Heart left ventricle (tissue), 16 donors: Measurements from ENCODE around the gene WNT9A. TPM values are rescaled to one million over a fixed set of nuclear protein-coding genes. Genes with fewer than 3 reads are reported as not detected.

Experiments
- ATAC-seq, 4 donors: fragments of 200-7000 bp; cut with Tn5 transposase; one replicate each; pipeline ENCODE4 v1.9.1; 2020 to 2022; ENCODE audit warnings: moderate library complexity in 4 of 4, mild to moderate bottlenecking in 3 of 4, moderate number of reproducible peaks in 1 of 4
- DNase-seq, 5 donors: peaks; one replicate each; pipeline ENCODE4 v3.0.0-alpha.2; 2020
- H3K27ac ChIP-seq, 12 donors: fragments of 200-600 bp; sonication (generic) in 4 of 12; one replicate each; pipeline versions ENCODE4 v1.5.0 to v1.8.0; 2016 to 2022; ENCODE audit warnings: mild to moderate bottlenecking in 2 of 12
- H3K27me3 ChIP-seq, 9 donors: fragments of 200-600 bp; sonication (generic) in 2 of 9; one replicate each; pipeline versions ENCODE4 v1.5.1 to v1.8.0; 2016 to 2022; ENCODE audit warnings: mild to moderate bottlenecking in 3 of 9
- H3K36me3 ChIP-seq, 9 donors: fragments of 200-600 bp; sonication (generic) in 2 of 9; one replicate each; pipeline versions ENCODE4 v1.5.0 to v1.8.0; 2018 to 2022; ENCODE audit warnings: mild to moderate bottlenecking in 2 of 9
- H3K4me1 ChIP-seq, 12 donors: fragments of 200-600 bp; sonication (generic) in 4 of 12; one replicate each; pipeline versions ENCODE4 v1.5.0 to v1.8.0; 2016 to 2022; ENCODE audit warnings: mild to moderate bottlenecking in 3 of 12
- H3K4me3 ChIP-seq, 12 donors: fragments of 200-600 bp; sonication (generic) in 4 of 12; one replicate each; pipeline versions ENCODE4 v1.5.0 to v1.8.0; 2017 to 2022; ENCODE audit warnings: mild to moderate bottlenecking in 9 of 12, moderate library complexity in 4 of 12
- H3K9me3 ChIP-seq, 12 donors: fragments of 200-600 bp; sonication (generic) in 4 of 12; one replicate each; pipeline versions ENCODE4 v1.5.0 to v1.8.0; 2016 to 2022; ENCODE audit warnings: mild to moderate bottlenecking in 1 of 12
- POLR2A ChIP-seq, 2 donors: fragments of 450-650 bp; IDR thresholded peaks; one replicate each; pipeline ENCODE4 v1.6.1; 2017; ENCODE audit warnings: antibody characterized with exemption in 2 of 2, mild to moderate bottlenecking in 2 of 2, moderate library complexity in 2 of 2
- WGBS, 4 donors: extraction: QIAGEN DNeasy Blood & Tissue Kit in 2 of 4; methylation state at CpG; one replicate each; pipeline versions ENCODE4 v1.1.5 to v1.1.7; 2013 to 2018; 5-methylcytosine and 5-hydroxymethylcytosine counted together
- intact Hi-C, 10 donors: fragments of 100-400 bp; cut with DNase I; formaldehyde crosslinking; loops; one replicate each; pipeline versions ENCODE4 v1.11.1 to v1.14.2; 2022
- polyA plus RNA-seq, 2 donors: library from polyadenylated mRNA; stranded (reverse); fragments of 200-250 nt; gene quantifications; one replicate each; pipeline ENCODE4 v1.2.3, GENCODE V29; 2013
- total RNA-seq, 9 donors: library from RNA; depleted of rRNA in 2 of 9; stranded (reverse); fragments of >200 nt in 2 of 9; fragmentation: NEBNext Ultra II Directional in 3 of 9; extraction: Animal tissue kit (Norgen Biotek cat#: 25700) in 3 of 9; gene quantifications; one replicate each; pipeline versions ENCODE4 v1.1.0 to v1.2.4, GENCODE V29; 2016 to 2023
- TF ChIP-seq, protein P1 (sequence below), 12 donors: fragments of 200-600 bp; sonication (generic) in 4 of 12; IDR thresholded peaks; one replicate each; pipeline versions ENCODE4 v1.5.0 to v1.8.0; 2018 to 2022; ENCODE audit warnings: antibody characterized with exemption in 12 of 12, mild to moderate bottlenecking in 5 of 12
- donor health status: ischemic (EF 13 %, LVEDD 7.1; RV severe dilation, severe dysfunction).
- donor health status: healthy with polysubstance abuse.
- donor health status: DM: no; HTN: yes; CAD: no.
- donor health status: DM: no; HTN: no; CAD: no.
- donor health status: ischemic (EF 25% LVEDD 6.9; RV normal size, moderate dysfunction).
- donor health status: ischemic (EF 25% LVEDD 5.7; RV mildly dilated, moderate dysfunction).
- donor health status: healthy.
- donor health status: DM: yes; HTN: yes; CAD: no.
- donor health status: ischemic (EF 35%, LVEDD 5.7; RV mildly dilated, moderate dysfunction).
- donor health status: nonischemic (EF 11% LVEDD 7.7; RV severe dilation, severe dysfunction).
- donor health status: DM: yes; HTN: yes; CAD: no.
- donor health status: PGD.
- donor health status: ischemic (EF 29% LVEDD 5.4; RV normal size, mild dysfunction).
- donor health status: nonischemic (EF 23%, LVEDD 6.1; RV moderate dilation, normal function).

The WNT9A gene
- total and polyA plus RNA-seq, 11 donors, result 0.54 to 29.8 (median 2.3) TPM

DNA sequence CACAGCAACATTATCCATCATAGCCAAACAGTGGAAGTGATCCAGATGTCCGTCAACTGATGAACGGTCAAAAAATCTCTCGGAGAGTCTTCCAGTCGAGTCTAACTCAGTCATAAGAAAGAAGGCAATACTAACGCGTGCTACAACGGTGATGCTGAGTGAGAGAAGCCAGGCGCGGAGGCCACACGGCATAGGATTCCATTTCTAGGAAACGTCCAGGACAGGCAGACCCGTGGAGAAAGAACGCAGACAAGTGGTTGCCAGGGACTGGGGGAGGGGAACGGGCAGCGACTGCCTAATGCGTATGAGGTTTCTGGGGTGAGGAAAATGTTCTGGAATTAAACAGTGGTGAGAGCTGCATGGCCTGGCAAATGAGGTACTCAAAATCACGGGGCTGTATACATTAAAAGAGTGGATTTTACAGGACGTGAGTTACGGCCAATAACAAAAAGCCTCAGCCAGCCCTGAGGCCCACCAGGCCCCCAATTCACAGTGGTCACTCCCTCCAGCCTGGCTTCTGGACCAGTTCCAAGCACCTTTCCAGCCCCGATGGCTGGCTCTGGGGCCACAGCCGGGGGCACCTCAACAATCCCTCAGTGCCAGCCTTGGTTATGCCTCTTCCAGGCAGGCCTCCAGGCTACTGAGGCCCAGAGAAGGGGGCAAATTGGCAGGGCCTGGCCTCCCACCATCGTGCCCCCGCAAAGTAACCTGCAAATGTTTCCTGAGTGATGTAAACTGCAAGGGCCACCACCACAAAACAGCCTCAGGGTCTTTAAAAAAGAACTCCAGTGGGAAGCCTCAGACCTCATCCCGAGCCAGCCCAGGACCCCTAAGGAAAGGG is 3.4 kb downstream of the WNT9A start:
- Histone ChIP-seq H3K36me3 (no peaks in the 10 kb centered on the region), H3K4me1 (peaks cover 0 to 61% (median 33%) of the 10 kb centered on the region in 12 donors), H3K4me3 (peak overlapping the region in 5 of 12 donors; percentile 22 to 45 (median 34)), H3K27me3 (peaks cover 0 to 29% (median 0%) of the 10 kb centered on the region in 9 donors), H3K9me3 (no peaks in the 10 kb centered on the region), H3K27ac (peak overlapping the region in 9 of 12 donors; percentile 34 to 95 (median 89))
- 56 to 82% (median 65%) methylated on average over 21 to 24 of the region's 24 CpGs for WGBS, 4 donors
- intact Hi-C loops, result loop anchor here in 2 of 10 donors (1.0 to 10.0 kb wide), 2 partner anchors 156 to 380 kb away; partner anchors contain the start of gene ZNF678 (in 1 of the 2)
- TF ChIP-seq POLR2A (IDR thresholded peaks at IDR 0.05), result no peak
- TF ChIP-seq, protein P1, sequence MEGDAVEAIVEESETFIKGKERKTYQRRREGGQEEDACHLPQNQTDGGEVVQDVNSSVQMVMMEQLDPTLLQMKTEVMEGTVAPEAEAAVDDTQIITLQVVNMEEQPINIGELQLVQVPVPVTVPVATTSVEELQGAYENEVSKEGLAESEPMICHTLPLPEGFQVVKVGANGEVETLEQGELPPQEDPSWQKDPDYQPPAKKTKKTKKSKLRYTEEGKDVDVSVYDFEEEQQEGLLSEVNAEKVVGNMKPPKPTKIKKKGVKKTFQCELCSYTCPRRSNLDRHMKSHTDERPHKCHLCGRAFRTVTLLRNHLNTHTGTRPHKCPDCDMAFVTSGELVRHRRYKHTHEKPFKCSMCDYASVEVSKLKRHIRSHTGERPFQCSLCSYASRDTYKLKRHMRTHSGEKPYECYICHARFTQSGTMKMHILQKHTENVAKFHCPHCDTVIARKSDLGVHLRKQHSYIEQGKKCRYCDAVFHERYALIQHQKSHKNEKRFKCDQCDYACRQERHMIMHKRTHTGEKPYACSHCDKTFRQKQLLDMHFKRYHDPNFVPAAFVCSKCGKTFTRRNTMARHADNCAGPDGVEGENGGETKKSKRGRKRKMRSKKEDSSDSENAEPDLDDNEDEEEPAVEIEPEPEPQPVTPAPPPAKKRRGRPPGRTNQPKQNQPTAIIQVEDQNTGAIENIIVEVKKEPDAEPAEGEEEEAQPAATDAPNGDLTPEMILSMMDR (IDR thresholded peaks at IDR 0.05), result no peak
- ATAC-seq, result peak; percentile 34 to 74 (median 64)
- peak in 4 of 5 donors; percentile 72 to 89 (median 76) for DNase-seq

DNA sequence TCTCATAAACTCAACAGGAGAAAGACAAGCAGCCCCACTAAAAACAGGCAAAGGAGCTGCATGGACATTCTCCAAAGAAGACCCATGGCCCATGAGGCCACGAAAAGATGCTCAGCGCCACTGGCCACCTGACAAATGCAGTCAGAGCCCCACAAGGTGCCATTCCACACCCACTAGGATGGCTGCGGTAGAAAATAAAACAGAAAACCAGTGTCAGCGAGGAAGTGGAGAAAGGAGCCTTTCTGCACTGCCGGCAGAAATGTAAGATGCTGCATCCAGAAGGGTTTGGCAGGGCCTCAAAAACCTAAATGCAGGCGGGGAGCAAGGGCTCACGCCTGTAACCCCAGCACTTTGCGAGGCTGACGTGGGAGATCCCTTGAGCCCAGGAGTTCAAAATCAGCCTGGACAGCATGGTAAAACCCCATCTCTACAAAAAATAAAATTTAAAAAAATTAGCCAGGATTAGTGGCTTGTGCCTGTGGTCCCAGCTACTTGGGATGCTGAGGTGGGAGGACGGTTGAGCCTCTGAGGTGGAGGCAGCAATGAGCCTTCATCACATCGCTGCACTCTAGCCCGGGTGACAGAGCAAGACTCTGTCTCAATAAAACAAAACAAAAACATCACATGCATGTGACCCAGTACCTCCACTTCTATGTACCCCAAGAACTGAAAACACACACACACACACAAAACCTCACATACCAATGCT is 4.2 kb downstream of the WNT9A start:
- no peaks in the 10 kb centered on the region for H3K9me3 ChIP-seq
- peaks cover 0 to 24% (median 0%) of the 10 kb centered on the region in 9 donors for H3K27me3 ChIP-seq
- no peaks in the 10 kb centered on the region for H3K36me3 ChIP-seq
- ATAC-seq, result no peak
- intact Hi-C loops, result loop anchor here in 2 of 10 donors (1.0 to 10.0 kb wide), 2 partner anchors 155 to 379 kb away; partner anchors contain the start of gene ZNF678 (in 1 of the 2)
- H3K27ac ChIP-seq, result peak overlapping the region in 8 of 12 donors; percentile 31 to 95 (median 87)
- peak overlapping the region in 6 of 12 donors; percentile 14 to 45 (median 31) for H3K4me3 ChIP-seq
- TF ChIP-seq, protein P1 (IDR thresholded peaks at IDR 0.05), result no peak
- TF ChIP-seq POLR2A (IDR thresholded peaks at IDR 0.05), result no peak
- H3K4me1 ChIP-seq, result peaks cover 0 to 55% (median 28%) of the 10 kb centered on the region in 12 donors
- peak in 1 of 5 donors; percentile 3 for DNase-seq
- 80 to 92% (median 89%) methylated on average over 12 of the region's 12 CpGs for WGBS, 4 donors

DNA sequence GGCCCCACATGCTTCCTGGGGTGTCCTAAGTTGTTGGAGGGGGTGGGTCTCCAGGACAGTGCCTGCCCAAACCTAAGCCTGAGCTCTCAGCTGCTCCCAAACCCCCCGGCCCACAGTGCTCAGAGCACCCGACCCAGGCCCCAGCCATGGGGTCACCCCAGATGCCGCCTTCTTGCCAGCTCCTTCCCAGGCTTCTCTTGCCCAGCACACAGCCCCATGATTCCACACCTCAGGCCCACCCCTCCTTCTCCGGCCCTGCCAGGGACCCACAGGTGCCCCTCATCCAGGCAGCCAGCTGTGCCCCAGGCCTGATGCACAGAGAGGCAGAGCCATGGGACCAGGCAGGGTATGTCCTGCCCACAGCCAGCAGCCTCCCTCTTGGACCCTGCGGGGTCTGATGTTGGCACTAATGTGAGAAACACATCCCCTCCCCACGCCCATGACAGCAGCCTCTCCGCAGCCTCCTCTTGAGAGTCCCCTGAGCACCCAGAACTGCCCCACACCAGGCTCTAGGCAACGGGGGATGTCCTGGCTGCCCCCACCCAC is 4.9 kb downstream of the WNT9A start:
- DNase-seq (peak in 1 of 5 donors; percentile 5), ATAC-seq (no peak)
- intact Hi-C loops, result loop anchor here in 1 of 10 donors (10.0 kb wide), 1 partner anchor 378 kb away; the partner anchor contains the start of gene ZNF678
- no peaks in the 10 kb centered on the region for H3K36me3 ChIP-seq
- peaks cover 0 to 19% (median 0%) of the 10 kb centered on the region in 9 donors for H3K27me3 ChIP-seq
- no peaks in the 10 kb centered on the region for H3K9me3 ChIP-seq
- H3K4me3 ChIP-seq, result peak overlapping the region in 6 of 12 donors; percentile 12 to 45 (median 31)
- H3K4me1 ChIP-seq, result peaks cover 0 to 51% (median 28%) of the 10 kb centered on the region in 12 donors
- TF ChIP-seq POLR2A (IDR thresholded peaks at IDR 0.05), result no peak
- TF ChIP-seq, protein P1 (IDR thresholded peaks at IDR 0.05), result no peak
- peak overlapping the region in 6 of 12 donors; percentile 62 to 93 (median 87) for H3K27ac ChIP-seq
- WGBS, 4 donors, result 88 to 97% (median 90%) methylated on average over 5 to 8 of the region's 8 CpGs
